HCT116 (cell line): ENCODE results near the gene OR5J2.

ENCODE experiments used
- EGR1 ChIP-seq: IDR thresholded peaks from 2 replicates; pipeline ENCODE4 v1.6.1; 2012; ENCODE audit warnings: low read depth
- EZH2 ChIP-seq: fragments of 200-600 bp; sonication (generic); IDR thresholded peaks from 2 replicates; pipeline ENCODE4 v1.6.1; 2017; ENCODE audit warnings: antibody characterized with exemption, mixed run types
- JUND ChIP-seq: IDR thresholded peaks from 2 replicates; pipeline ENCODE4 v1.6.1; 2012
- POLR2A ChIP-seq: IDR thresholded peaks from 2 replicates; pipeline ENCODE4 v1.7.0; 2011; ENCODE audit warnings: borderline replicate concordance; ENCODE audit not compliant: insufficient read depth, insufficient read length; ENCODE audit errors: extremely low read depth
- RAD21 ChIP-seq: IDR thresholded peaks from 2 replicates; pipeline ENCODE4 v1.6.1; 2012; ENCODE audit warnings: low read depth, mild to moderate bottlenecking
- SRF ChIP-seq: IDR thresholded peaks from 2 replicates; pipeline ENCODE4 v1.6.1; 2012; ENCODE audit warnings: low read depth
- YY1 ChIP-seq: IDR thresholded peaks from 2 replicates; pipeline ENCODE4 v1.6.1; 2011; ENCODE audit warnings: low read length, low read depth, moderate library complexity, mild to moderate bottlenecking; ENCODE audit not compliant: insufficient replicate concordance; ENCODE audit errors: extremely low read depth
- ZFX ChIP-seq: fragments of 450-650 bp; IDR thresholded peaks from 2 replicates; pipeline ENCODE4 v1.6.1; 2017
- TF ChIP-seq, protein P1 (sequence below), 3 experiments: fragments of 200-600 bp in 1 of 3; sonication (generic) in 1 of 3; IDR thresholded peaks in 2 of 3; conservative IDR thresholded peaks in 1 of 3; 2 replicates each; pipeline ENCODE4 v1.5.1; 2012 to 2017; ENCODE audit warnings: low read depth in 2 of 3, low read length in 2 of 3, antibody characterized with exemption in 1 of 3, borderline replicate concordance in 1 of 3, control low read depth in 1 of 3, mild to moderate bottlenecking in 1 of 3, mixed read lengths in 1 of 3, mixed run types in 1 of 3, moderate library complexity in 1 of 3; ENCODE audit not compliant: insufficient read depth in 1 of 3
- TF ChIP-seq, protein P2 (sequence below): IDR thresholded peaks from 2 replicates; pipeline ENCODE4 v1.6.1; 2012
- TF ChIP-seq, protein P3 (sequence below): IDR thresholded peaks from 2 replicates; pipeline ENCODE4 v1.6.1; 2012

DNA sequence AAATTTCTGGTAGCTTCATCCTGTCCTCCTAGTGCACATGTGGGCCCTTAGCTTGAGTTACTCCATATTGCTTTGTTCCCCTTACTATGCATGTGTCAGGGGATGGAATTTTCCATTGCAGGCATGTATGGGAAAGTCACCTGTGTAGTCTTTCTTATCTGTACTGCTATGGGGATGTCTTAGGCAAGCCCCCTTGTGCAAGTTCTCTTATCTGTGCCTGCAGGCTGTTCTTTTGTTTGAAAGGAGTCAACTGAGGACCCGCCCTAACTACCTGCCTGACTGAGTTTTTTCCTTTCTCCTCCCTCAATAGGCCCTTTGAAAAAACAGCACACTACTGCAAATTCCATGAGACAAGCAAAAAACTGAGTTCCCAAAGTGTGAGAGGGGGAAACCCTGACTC, 25.0 kb upstream of the OR5J2 start:
- TF ChIP-seq SRF (no peak), EZH2 (no peak), ZFX (no peak), POLR2A (no peak), YY1 (no peak), EGR1 (no peak), RAD21 (no peak), JUND (no peak)
- TF ChIP-seq, protein P1, sequence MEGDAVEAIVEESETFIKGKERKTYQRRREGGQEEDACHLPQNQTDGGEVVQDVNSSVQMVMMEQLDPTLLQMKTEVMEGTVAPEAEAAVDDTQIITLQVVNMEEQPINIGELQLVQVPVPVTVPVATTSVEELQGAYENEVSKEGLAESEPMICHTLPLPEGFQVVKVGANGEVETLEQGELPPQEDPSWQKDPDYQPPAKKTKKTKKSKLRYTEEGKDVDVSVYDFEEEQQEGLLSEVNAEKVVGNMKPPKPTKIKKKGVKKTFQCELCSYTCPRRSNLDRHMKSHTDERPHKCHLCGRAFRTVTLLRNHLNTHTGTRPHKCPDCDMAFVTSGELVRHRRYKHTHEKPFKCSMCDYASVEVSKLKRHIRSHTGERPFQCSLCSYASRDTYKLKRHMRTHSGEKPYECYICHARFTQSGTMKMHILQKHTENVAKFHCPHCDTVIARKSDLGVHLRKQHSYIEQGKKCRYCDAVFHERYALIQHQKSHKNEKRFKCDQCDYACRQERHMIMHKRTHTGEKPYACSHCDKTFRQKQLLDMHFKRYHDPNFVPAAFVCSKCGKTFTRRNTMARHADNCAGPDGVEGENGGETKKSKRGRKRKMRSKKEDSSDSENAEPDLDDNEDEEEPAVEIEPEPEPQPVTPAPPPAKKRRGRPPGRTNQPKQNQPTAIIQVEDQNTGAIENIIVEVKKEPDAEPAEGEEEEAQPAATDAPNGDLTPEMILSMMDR (IDR thresholded peaks at IDR 0.05 in 2 of 3, conservative IDR thresholded peaks at IDR 0.05 in 1 of 3; ENCODE audit: borderline replicate concordance in 1 of 3, insufficient read depth in 1 of 3, low read depth in 2 of 3, low read length in 2 of 3): no peak
- TF ChIP-seq, protein P2, sequence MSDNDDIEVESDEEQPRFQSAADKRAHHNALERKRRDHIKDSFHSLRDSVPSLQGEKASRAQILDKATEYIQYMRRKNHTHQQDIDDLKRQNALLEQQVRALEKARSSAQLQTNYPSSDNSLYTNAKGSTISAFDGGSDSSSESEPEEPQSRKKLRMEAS: no peak
- TF ChIP-seq, protein P3, sequence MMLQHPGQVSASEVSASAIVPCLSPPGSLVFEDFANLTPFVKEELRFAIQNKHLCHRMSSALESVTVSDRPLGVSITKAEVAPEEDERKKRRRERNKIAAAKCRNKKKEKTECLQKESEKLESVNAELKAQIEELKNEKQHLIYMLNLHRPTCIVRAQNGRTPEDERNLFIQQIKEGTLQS: no peak
